HCT116 (cell line): ENCODE results near the gene CLEC3B.
A peak's percentile ranks its signal among the peaks of the same experiment; 100 is the strongest.

Experiments
- CBX3 ChIP-seq: IDR thresholded peaks from 2 replicates; pipeline ENCODE4 v1.6.1; 2012; ENCODE audit warnings: low read depth
- CEBPB ChIP-seq: IDR thresholded peaks from 2 replicates; pipeline ENCODE4 v1.6.1; 2012; ENCODE audit warnings: low read depth
- EGR1 ChIP-seq: IDR thresholded peaks from 2 replicates; pipeline ENCODE4 v1.6.1; 2012; ENCODE audit warnings: low read depth
- EZH2phosphoT487 ChIP-seq: fragments of 200-600 bp; IDR thresholded peaks from 2 replicates; pipeline ENCODE4 v1.6.1; 2018; ENCODE audit warnings: antibody characterized with exemption, borderline replicate concordance
- POLR2A ChIP-seq: IDR thresholded peaks from 2 replicates; pipeline ENCODE4 v1.7.0; 2011; ENCODE audit warnings: borderline replicate concordance; ENCODE audit not compliant: insufficient read depth, insufficient read length; ENCODE audit errors: extremely low read depth
- POLR2AphosphoS5 ChIP-seq: IDR thresholded peaks from 2 replicates; pipeline ENCODE4 v1.6.1; 2011; ENCODE audit warnings: mild to moderate bottlenecking, low read depth, low read length, moderate library complexity
- RAD21 ChIP-seq: IDR thresholded peaks from 2 replicates; pipeline ENCODE4 v1.6.1; 2012; ENCODE audit warnings: low read depth, mild to moderate bottlenecking
- SP1 ChIP-seq: IDR thresholded peaks from 2 replicates; pipeline ENCODE4 v1.6.1; 2012; ENCODE audit warnings: low read depth
- SRF ChIP-seq: IDR thresholded peaks from 2 replicates; pipeline ENCODE4 v1.6.1; 2012; ENCODE audit warnings: low read depth
- YY1 ChIP-seq: IDR thresholded peaks from 2 replicates; pipeline ENCODE4 v1.6.1; 2011; ENCODE audit warnings: low read length, low read depth, moderate library complexity, mild to moderate bottlenecking; ENCODE audit not compliant: insufficient replicate concordance; ENCODE audit errors: extremely low read depth
- TF ChIP-seq, protein P1 (sequence below): IDR thresholded peaks from 2 replicates; pipeline ENCODE4 v1.6.1; 2012
- TF ChIP-seq, protein P2 (sequence below), 3 experiments: fragments of 200-600 bp in 1 of 3; sonication (generic) in 1 of 3; IDR thresholded peaks in 2 of 3; conservative IDR thresholded peaks in 1 of 3; 2 replicates each; pipeline ENCODE4 v1.5.1; 2012 to 2017; ENCODE audit warnings: low read depth in 2 of 3, low read length in 2 of 3, antibody characterized with exemption in 1 of 3, borderline replicate concordance in 1 of 3, control low read depth in 1 of 3, mild to moderate bottlenecking in 1 of 3, mixed read lengths in 1 of 3, mixed run types in 1 of 3, moderate library complexity in 1 of 3; ENCODE audit not compliant: insufficient read depth in 1 of 3

DNA sequence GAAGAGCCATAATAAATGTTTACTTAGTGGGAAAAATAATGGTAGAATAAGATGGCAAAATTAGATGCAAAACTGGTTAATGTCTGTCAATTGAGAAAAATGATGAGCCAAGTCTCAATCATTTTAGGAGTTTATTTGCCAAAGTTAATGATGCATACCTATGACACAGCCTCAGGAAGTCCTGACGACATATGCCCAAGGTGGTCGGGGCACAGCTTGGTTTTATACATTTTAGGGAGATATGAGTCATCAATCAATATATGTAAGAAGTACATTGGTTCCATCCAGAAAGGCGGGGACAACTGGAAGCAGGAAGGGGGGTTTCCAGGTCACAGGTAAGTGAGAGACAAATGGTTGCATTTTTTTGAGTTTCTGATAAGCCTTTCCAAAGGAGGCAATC is 31.5 kb downstream of the CLEC3B start:
- TF ChIP-seq CEBPB (no peak), POLR2A (no peak), POLR2AphosphoS5 (no peak), SRF (no peak; the same call in 1 of the 2 replicates), EZH2phosphoT487 (no peak), SP1 (peak; percentile 33; the same call in 1 of the 2 replicates), RAD21 (no peak), CBX3 (no peak), YY1 (no peak), EGR1 (no peak)
- TF ChIP-seq, protein P1, sequence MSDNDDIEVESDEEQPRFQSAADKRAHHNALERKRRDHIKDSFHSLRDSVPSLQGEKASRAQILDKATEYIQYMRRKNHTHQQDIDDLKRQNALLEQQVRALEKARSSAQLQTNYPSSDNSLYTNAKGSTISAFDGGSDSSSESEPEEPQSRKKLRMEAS: no peak
- TF ChIP-seq, protein P2, sequence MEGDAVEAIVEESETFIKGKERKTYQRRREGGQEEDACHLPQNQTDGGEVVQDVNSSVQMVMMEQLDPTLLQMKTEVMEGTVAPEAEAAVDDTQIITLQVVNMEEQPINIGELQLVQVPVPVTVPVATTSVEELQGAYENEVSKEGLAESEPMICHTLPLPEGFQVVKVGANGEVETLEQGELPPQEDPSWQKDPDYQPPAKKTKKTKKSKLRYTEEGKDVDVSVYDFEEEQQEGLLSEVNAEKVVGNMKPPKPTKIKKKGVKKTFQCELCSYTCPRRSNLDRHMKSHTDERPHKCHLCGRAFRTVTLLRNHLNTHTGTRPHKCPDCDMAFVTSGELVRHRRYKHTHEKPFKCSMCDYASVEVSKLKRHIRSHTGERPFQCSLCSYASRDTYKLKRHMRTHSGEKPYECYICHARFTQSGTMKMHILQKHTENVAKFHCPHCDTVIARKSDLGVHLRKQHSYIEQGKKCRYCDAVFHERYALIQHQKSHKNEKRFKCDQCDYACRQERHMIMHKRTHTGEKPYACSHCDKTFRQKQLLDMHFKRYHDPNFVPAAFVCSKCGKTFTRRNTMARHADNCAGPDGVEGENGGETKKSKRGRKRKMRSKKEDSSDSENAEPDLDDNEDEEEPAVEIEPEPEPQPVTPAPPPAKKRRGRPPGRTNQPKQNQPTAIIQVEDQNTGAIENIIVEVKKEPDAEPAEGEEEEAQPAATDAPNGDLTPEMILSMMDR (IDR thresholded peaks at IDR 0.05 in 2 of 3, conservative IDR thresholded peaks at IDR 0.05 in 1 of 3; ENCODE audit: borderline replicate concordance in 1 of 3, insufficient read depth in 1 of 3, low read depth in 2 of 3, low read length in 2 of 3): no peak
